ENCODE measurements around the gene MTG1. TPM values are rescaled to one million over a fixed set of nuclear protein-coding genes. Genes with fewer than 3 reads are reported as not detected.

MTG1 gene
- total RNA-seq, 1 experiment from 2014 or later: 83.3 TPM

DNA sequence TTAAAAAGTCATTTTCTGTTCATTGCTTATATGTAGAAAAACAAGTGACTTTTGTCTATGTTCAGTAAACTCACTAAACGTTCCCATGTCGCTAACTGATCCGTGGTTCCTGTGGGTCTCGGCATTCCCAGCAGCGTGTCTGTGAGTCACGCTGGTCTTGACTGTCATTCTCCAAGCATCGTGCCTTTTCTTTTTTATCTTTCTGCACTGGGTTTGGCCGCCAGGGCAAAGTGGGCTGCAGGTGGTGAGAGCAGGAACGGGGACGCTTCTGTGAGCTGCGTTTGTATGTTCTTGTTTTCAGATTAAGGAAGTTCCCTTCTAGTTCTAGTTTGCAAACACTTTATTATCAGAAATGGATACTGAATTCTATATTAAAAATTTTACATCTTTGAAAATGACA lies 53.0 kb downstream of the MTG1 start:
- intact Hi-C loops (cut with micrococcal nuclease; ENCODE audit: unreplicated experiment): no loop called here
- no peak for DNase-seq (ENCODE audit: low spot score)
- ChIA-PET POLR2A (ENCODE audit: low non-redundant PET) (no interaction called here), CTCF (no interaction called here)
- no peak overlapping the region for H3K4me3 ChIP-seq (ENCODE audit: low read depth, low read length, poor library complexity, severe bottlenecking)
- peaks cover 24% of the 10 kb centered on the region for H3K9me3 ChIP-seq (ENCODE audit: low read depth, low read length, poor library complexity, severe bottlenecking)
- TF ChIP-seq EZH2 (IDR thresholded peaks at IDR 0.05; ENCODE audit: borderline replicate concordance, low read depth, low read length, poor library complexity, severe bottlenecking) (no peak), CTCF (conservative IDR thresholded peaks at IDR 0.05; ENCODE audit: low read depth, low read length) (no peak)
- no peaks in the 10 kb centered on the region for H3K36me3 ChIP-seq (ENCODE audit: insufficient read depth, low read length, poor library complexity, severe bottlenecking)
- no peaks in the 10 kb centered on the region for H3K4me1 ChIP-seq (ENCODE audit: insufficient read depth, low read length, poor library complexity, severe bottlenecking)
- no peak overlapping the region for H3K27ac ChIP-seq (ENCODE audit: low read depth, low read length, poor library complexity, severe bottlenecking)
- no TSS peak for BruUV-seq (replicated peaks)
- no peaks in the 10 kb centered on the region for H3K27me3 ChIP-seq (replicated peaks; ENCODE audit: insufficient read depth, low read depth, low read length, poor library complexity)

- TF ChIP-seq CTCF (conservative IDR thresholded peaks at IDR 0.05; ENCODE audit: low read depth, low read length): no peak
- TF ChIP-seq EZH2 (IDR thresholded peaks at IDR 0.05; ENCODE audit: borderline replicate concordance, low read depth, low read length, poor library complexity, severe bottlenecking): no peak
- BruUV-seq (replicated peaks): no TSS peak
- Histone ChIP-seq H3K27me3 (replicated peaks; ENCODE audit: insufficient read depth, low read depth, low read length, poor library complexity) (no peaks in the 10 kb centered on the region), H3K4me1 (ENCODE audit: insufficient read depth, low read length, poor library complexity, severe bottlenecking) (no peaks in the 10 kb centered on the region), H3K27ac (ENCODE audit: low read depth, low read length, poor library complexity, severe bottlenecking) (no peak overlapping the region), H3K9me3 (ENCODE audit: low read depth, low read length, poor library complexity, severe bottlenecking) (peaks cover 24% of the 10 kb centered on the region), H3K4me3 (ENCODE audit: low read depth, low read length, poor library complexity, severe bottlenecking) (no peak overlapping the region), H3K36me3 (ENCODE audit: insufficient read depth, low read length, poor library complexity, severe bottlenecking) (no peaks in the 10 kb centered on the region)
- ChIA-PET CTCF (no interaction called here), POLR2A (ENCODE audit: low non-redundant PET) (no interaction called here)
- intact Hi-C loops (cut with micrococcal nuclease; ENCODE audit: unreplicated experiment): no loop called here
- no peak for DNase-seq (ENCODE audit: low spot score)
Observed at GRCh38 chr10:133448120-133448519, 54.2 kb downstream of the MTG1 start.

DNA sequence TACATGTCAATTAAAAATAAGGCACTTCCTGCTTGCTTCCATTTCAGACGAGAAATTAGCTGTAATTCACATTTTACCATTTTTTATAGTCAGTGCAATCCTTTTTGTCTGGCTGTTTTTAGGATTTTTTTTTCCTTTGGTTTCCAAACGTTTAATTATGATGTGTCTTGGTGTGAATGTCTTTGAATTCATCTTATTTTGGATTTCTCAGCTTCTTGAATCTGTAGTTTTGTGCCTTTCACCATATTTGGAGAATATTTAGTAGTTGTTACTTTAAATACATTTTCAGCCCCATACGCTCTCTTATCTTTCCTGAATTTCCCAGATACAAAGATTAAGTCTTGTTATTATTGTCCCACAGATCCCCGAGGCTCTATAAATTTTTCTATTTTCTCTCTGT lies 57.4 kb downstream of the MTG1 start:
- ChIA-PET CTCF (no interaction called here), POLR2A (ENCODE audit: low non-redundant PET) (no interaction called here)
- no peak for DNase-seq (ENCODE audit: low spot score)
- BruUV-seq (replicated peaks): no TSS peak
- Histone ChIP-seq H3K27me3 (replicated peaks; ENCODE audit: insufficient read depth, low read depth, low read length, poor library complexity) (no peaks in the 10 kb centered on the region), H3K4me3 (ENCODE audit: low read depth, low read length, poor library complexity, severe bottlenecking) (no peak overlapping the region), H3K4me1 (ENCODE audit: insufficient read depth, low read length, poor library complexity, severe bottlenecking) (no peaks in the 10 kb centered on the region), H3K27ac (ENCODE audit: low read depth, low read length, poor library complexity, severe bottlenecking) (no peak overlapping the region), H3K9me3 (ENCODE audit: low read depth, low read length, poor library complexity, severe bottlenecking) (peaks cover 24% of the 10 kb centered on the region), H3K36me3 (ENCODE audit: insufficient read depth, low read length, poor library complexity, severe bottlenecking) (no peaks in the 10 kb centered on the region)
- intact Hi-C loops (cut with micrococcal nuclease; ENCODE audit: unreplicated experiment): no loop called here
- TF ChIP-seq CTCF (conservative IDR thresholded peaks at IDR 0.05; ENCODE audit: low read depth, low read length): no peak
- no peak for TF ChIP-seq EZH2 (IDR thresholded peaks at IDR 0.05; ENCODE audit: borderline replicate concordance, low read depth, low read length, poor library complexity, severe bottlenecking)
